HepG2 (cell line): ENCODE data around the gene DNMT3L. TPM values are rescaled to one million over a fixed set of nuclear protein-coding genes. Genes with fewer than 3 reads are reported as not detected.

Experiments
- ERF ChIP-seq: IDR thresholded peaks from 2 replicates; pipeline ENCODE4 v1.6.1; 2018; ENCODE audit warnings: missing biosample characterization, missing genetic modification reagents
- KDM2A ChIP-seq: sonication (generic); formaldehyde crosslinking; IDR thresholded peaks from 2 replicates; pipeline ENCODE4 v1.4.0; 2020; ENCODE audit warnings: low read depth, missing genetic modification reagents, borderline replicate concordance
- KLF15 ChIP-seq: sonication (generic); formaldehyde crosslinking; IDR thresholded peaks from 2 replicates; pipeline ENCODE4 v1.8.1; 2023; ENCODE audit warnings: borderline replicate concordance, mild to moderate bottlenecking, inconsistent platforms, missing genetic modification reagents, mixed read lengths
- MBD4 ChIP-seq: IDR thresholded peaks from 2 replicates; pipeline ENCODE4 v1.6.1; 2012; ENCODE audit warnings: low read length, inconsistent platforms, borderline replicate concordance
- MBNL3 ChIP-seq: fragments of 250-450 bp; sonication (Bioruptor Pico); conservative IDR thresholded peaks from 2 replicates; pipeline ENCODE4 v1.8.0; 2022; ENCODE audit warnings: mild to moderate bottlenecking, inconsistent platforms
- MED13 ChIP-seq: sonication (generic); formaldehyde crosslinking; IDR thresholded peaks from 2 replicates; pipeline ENCODE4 v1.5.0; 2020; ENCODE audit warnings: missing genetic modification reagents
- NFE2 ChIP-seq: sonication (generic); formaldehyde crosslinking; IDR thresholded peaks from 2 replicates; pipeline ENCODE4 v1.4.0; 2020; ENCODE audit warnings: missing genetic modification reagents
- TEAD2 ChIP-seq: sonication (generic); formaldehyde crosslinking; IDR thresholded peaks from 2 replicates; pipeline ENCODE4 v1.9.0; 2021; ENCODE audit warnings: missing genetic modification reagents
- ZFP41 ChIP-seq: sonication (generic); formaldehyde crosslinking; IDR thresholded peaks from 2 replicates; pipeline ENCODE4 v1.4.0; 2020; ENCODE audit warnings: mild to moderate bottlenecking, missing genetic modification reagents, borderline replicate concordance
- ZNF260 ChIP-seq: sonication (generic); formaldehyde crosslinking; IDR thresholded peaks from 2 replicates; pipeline ENCODE4 v1.4.0; 2020; ENCODE audit warnings: missing genetic modification reagents, low read depth, mild to moderate bottlenecking, borderline replicate concordance
- ZNF782 ChIP-seq: sonication (generic); formaldehyde crosslinking; IDR thresholded peaks from 2 replicates; pipeline ENCODE4 v1.4.0; 2020; ENCODE audit warnings: missing genetic modification reagents, mild to moderate bottlenecking, borderline replicate concordance
- ZNF790 ChIP-seq: sonication (generic); formaldehyde crosslinking; IDR thresholded peaks from 2 replicates; pipeline ENCODE4 v1.8.0; 2022; ENCODE audit warnings: missing genetic modification reagents, mild to moderate bottlenecking, borderline replicate concordance
- polyA plus RNA-seq, 8 experiments: library from polyadenylated mRNA; depleted of rRNA in 3 of 8; stranded (reverse) in 7 of 8; unstranded in 1 of 8; fragments of >200 nt; fragmentation: Illumina TruSeq in 4 of 8; extraction: Trizol in 4 of 8; gene quantifications; 2 replicates each; pipeline versions ENCODE4 v1.2.1 to v1.2.3, GENCODE V29; 2011 to 2016; ENCODE audit warnings: low read depth in 4 of 8, missing spikeins in 1 of 8, mixed read lengths in 1 of 8; ENCODE audit not compliant: insufficient read depth in 1 of 8
- total RNA-seq, 5 experiments: library from RNA; depleted of rRNA; stranded (reverse); fragments of >200 nt; fragmentation: Illumina TruSeq; extraction: Trizol; gene quantifications; 2 replicates each; pipeline ENCODE4 v1.2.3, GENCODE V29; 2016; ENCODE audit warnings: low read depth in 1 of 5
- TF ChIP-seq, protein P1 (sequence below): sonication (generic); formaldehyde crosslinking; IDR thresholded peaks from 2 replicates; pipeline ENCODE4 v1.4.0; 2020; ENCODE audit warnings: missing genetic modification reagents
- TF ChIP-seq, protein P2 (sequence below): IDR thresholded peaks from 2 replicates; pipeline ENCODE4 v1.6.1; 2016; ENCODE audit warnings: missing genetic modification reagents, missing compliant biosample characterization
- TF ChIP-seq, protein P3 (sequence below): sonication (generic); formaldehyde crosslinking; IDR thresholded peaks from 2 replicates; pipeline ENCODE4 v1.5.0; 2020; ENCODE audit warnings: missing genetic modification reagents
- TF ChIP-seq, protein P4 (sequence below): sonication (generic); formaldehyde crosslinking; IDR thresholded peaks from 2 replicates; pipeline ENCODE4 v1.4.0; 2020; ENCODE audit warnings: missing genetic modification reagents
- TF ChIP-seq, protein P5 (sequence below): sonication (generic); formaldehyde crosslinking; IDR thresholded peaks from 2 replicates; pipeline ENCODE4 v1.4.0; 2020; ENCODE audit warnings: missing genetic modification reagents, borderline replicate concordance
- TF ChIP-seq, protein P6 (sequence below): sonication (generic); formaldehyde crosslinking; IDR thresholded peaks from 2 replicates; pipeline ENCODE4 v1.9.0; 2021; ENCODE audit warnings: missing genetic modification reagents, mild to moderate bottlenecking, borderline replicate concordance

DNMT3L gene
- total and polyA plus RNA-seq, 2 of the 13 experiments (the other 11 are each of a cell fraction or from before 2014, with no cell fraction given), result 0.75 to 1.7 TPM

DNA sequence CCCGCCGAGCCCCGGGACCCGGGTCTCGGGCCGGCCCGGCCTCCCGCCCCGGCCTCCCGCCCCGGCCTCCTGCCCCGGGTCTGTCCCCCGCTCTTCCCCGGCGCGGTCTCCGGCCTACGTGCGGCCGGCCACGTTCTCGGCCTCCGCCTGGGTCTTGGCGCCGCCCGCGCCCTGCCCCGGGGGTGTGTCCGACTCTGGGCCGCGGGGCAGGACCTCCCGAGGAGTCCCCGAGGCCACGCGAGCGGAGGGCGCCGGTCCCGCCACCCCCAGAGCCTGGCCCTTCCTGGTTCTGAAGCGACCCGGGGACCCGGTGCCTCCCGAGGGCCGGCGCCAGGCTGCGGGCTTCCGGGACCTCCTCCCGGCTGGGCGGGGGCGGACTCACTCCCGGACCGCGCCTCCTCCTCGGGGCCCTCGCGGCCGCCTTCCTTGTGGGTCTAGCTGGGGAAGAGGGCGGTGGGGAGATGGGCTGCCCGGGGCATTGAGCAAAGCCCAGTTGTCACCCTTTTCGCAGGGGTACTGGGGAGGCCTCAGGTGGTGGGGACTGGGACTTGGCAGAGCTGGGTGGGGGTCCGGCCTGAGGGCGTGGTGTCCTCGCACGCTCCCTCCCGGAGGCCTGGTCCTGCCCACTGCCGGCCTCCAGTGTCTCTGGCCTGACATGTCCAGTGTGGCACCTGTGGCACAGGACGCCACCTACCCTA, 38.7 kb upstream of the DNMT3L start (continued):
- TF ChIP-seq, protein P1, sequence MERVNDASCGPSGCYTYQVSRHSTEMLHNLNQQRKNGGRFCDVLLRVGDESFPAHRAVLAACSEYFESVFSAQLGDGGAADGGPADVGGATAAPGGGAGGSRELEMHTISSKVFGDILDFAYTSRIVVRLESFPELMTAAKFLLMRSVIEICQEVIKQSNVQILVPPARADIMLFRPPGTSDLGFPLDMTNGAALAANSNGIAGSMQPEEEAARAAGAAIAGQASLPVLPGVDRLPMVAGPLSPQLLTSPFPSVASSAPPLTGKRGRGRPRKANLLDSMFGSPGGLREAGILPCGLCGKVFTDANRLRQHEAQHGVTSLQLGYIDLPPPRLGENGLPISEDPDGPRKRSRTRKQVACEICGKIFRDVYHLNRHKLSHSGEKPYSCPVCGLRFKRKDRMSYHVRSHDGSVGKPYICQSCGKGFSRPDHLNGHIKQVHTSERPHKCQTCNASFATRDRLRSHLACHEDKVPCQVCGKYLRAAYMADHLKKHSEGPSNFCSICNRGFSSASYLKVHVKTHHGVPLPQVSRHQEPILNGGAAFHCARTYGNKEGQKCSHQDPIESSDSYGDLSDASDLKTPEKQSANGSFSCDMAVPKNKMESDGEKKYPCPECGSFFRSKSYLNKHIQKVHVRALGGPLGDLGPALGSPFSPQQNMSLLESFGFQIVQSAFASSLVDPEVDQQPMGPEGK (CRISPR knock-in tag), result peak; percentile 15; the same call in 1 of the 2 replicates
- no peak for TF ChIP-seq KLF15 (CRISPR knock-in tag)
- TF ChIP-seq ERF, result no peak
- TF ChIP-seq, protein P2, sequence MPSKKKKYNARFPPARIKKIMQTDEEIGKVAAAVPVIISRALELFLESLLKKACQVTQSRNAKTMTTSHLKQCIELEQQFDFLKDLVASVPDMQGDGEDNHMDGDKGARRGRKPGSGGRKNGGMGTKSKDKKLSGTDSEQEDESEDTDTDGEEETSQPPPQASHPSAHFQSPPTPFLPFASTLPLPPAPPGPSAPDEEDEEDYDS (CRISPR knock-in tag), result peak; percentile 23; the same call in 1 of the 2 replicates
- TF ChIP-seq, protein P3, sequence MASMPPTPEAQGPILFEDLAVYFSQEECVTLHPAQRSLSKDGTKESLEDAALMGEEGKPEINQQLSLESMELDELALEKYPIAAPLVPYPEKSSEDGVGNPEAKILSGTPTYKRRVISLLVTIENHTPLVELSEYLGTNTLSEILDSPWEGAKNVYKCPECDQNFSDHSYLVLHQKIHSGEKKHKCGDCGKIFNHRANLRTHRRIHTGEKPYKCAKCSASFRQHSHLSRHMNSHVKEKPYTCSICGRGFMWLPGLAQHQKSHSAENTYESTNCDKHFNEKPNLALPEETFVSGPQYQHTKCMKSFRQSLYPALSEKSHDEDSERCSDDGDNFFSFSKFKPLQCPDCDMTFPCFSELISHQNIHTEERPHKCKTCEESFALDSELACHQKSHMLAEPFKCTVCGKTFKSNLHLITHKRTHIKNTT (CRISPR knock-in tag), result no peak
- TF ChIP-seq MBNL3 (CRISPR knock-in tag), result no peak
- TF ChIP-seq MED13 (CRISPR knock-in tag), result no peak
- TF ChIP-seq ZFP41 (CRISPR knock-in tag), result no peak
- no peak for TF ChIP-seq ZNF260 (CRISPR knock-in tag)
- TF ChIP-seq MBD4, result no peak
- TF ChIP-seq TEAD2, result no peak
- TF ChIP-seq, protein P4, sequence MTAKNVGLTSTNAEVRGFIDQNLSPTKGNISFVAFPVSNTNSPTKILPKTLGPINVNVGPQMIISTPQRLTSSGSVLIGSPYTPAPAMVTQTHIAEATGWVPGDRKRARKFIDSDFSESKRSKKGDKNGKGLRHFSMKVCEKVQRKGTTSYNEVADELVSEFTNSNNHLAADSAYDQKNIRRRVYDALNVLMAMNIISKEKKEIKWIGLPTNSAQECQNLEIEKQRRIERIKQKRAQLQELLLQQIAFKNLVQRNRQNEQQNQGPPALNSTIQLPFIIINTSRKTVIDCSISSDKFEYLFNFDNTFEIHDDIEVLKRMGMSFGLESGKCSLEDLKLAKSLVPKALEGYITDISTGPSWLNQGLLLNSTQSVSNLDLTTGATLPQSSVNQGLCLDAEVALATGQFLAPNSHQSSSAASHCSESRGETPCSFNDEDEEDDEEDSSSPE (CRISPR knock-in tag), result peak; percentile 43; the same call in 1 of the 2 replicates
- no peak for TF ChIP-seq ZNF782 (CRISPR knock-in tag)
- TF ChIP-seq, protein P5, sequence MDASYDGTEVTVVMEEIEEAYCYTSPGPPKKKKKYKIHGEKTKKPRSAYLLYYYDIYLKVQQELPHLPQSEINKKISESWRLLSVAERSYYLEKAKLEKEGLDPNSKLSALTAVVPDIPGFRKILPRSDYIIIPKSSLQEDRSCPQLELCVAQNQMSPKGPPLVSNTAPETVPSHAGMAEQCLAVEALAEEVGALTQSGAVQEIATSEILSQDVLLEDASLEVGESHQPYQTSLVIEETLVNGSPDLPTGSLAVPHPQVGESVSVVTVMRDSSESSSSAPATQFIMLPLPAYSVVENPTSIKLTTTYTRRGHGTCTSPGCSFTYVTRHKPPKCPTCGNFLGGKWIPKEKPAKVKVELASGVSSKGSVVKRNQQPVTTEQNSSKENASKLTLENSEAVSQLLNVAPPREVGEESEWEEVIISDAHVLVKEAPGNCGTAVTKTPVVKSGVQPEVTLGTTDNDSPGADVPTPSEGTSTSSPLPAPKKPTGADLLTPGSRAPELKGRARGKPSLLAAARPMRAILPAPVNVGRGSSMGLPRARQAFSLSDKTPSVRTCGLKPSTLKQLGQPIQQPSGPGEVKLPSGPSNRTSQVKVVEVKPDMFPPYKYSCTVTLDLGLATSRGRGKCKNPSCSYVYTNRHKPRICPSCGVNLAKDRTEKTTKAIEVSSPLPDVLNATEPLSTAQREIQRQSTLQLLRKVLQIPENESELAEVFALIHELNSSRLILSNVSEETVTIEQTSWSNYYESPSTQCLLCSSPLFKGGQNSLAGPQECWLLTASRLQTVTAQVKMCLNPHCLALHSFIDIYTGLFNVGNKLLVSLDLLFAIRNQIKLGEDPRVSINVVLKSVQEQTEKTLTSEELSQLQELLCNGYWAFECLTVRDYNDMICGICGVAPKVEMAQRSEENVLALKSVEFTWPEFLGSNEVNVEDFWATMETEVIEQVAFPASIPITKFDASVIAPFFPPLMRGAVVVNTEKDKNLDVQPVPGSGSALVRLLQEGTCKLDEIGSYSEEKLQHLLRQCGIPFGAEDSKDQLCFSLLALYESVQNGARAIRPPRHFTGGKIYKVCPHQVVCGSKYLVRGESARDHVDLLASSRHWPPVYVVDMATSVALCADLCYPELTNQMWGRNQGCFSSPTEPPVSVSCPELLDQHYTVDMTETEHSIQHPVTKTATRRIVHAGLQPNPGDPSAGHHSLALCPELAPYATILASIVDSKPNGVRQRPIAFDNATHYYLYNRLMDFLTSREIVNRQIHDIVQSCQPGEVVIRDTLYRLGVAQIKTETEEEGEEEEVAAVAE (CRISPR knock-in tag), result no peak
- TF ChIP-seq ZNF790 (CRISPR knock-in tag), result no peak
- peak; percentile 32; the same call in 1 of the 2 replicates for TF ChIP-seq KDM2A (CRISPR knock-in tag)
- TF ChIP-seq, protein P6, sequence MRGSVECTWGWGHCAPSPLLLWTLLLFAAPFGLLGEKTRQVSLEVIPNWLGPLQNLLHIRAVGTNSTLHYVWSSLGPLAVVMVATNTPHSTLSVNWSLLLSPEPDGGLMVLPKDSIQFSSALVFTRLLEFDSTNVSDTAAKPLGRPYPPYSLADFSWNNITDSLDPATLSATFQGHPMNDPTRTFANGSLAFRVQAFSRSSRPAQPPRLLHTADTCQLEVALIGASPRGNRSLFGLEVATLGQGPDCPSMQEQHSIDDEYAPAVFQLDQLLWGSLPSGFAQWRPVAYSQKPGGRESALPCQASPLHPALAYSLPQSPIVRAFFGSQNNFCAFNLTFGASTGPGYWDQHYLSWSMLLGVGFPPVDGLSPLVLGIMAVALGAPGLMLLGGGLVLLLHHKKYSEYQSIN, result no peak
- TF ChIP-seq NFE2 (CRISPR knock-in tag), result no peak
